Measurements from ENCODE around the gene DLK2. TPM values are rescaled to one million over a fixed set of nuclear protein-coding genes. Genes with fewer than 3 reads are reported as not detected.
"Not testable (repeated sequence)": the region's sequence is repeated elsewhere in the genome, so short reads cannot be mapped to it uniquely, and the experiment has no call there.

The DLK2 gene
- total and polyA plus RNA-seq, 12 donors: 0.28 to 5.1 (median 1.8) TPM; not detected in 1

DNA sequence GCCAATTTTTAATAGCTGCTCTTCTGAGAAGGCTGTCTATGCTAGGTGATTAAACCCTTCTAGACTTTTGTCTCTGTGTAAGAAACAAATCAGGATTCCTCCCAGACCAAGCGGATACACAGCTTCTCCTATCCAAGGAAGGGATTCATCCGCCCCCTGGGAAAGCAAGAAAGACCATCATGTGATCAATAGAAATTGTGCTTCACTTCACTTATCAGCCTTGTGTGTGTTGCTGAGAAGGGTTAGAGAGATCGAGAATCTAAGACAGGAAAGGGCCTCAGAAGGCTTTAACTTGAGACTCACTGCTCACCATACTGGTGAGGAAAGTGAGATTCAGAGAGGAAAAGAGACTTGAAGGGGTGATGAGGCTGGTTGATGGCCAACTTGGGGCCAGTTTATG is 26.5 kb downstream of the DLK2 start:
- Histone ChIP-seq H3K36me3 (peaks cover 0 to 32% (median 0%) of the 10 kb centered on the region in 9 donors), H3K9me3 (no peaks in the 10 kb centered on the region), H3K27ac (peak overlapping the region in 6 of 10 donors; percentile 86 to 93 (median 90)), H3K4me1 (peaks cover 5 to 32% (median 17%) of the 10 kb centered on the region in 9 donors), H3K27me3 (no peaks in the 10 kb centered on the region), H3K4me3 (peak overlapping the region in 7 of 10 donors; percentile 69 to 85 (median 78))
- intact Hi-C loops (cut with DNase I): loop anchor here in 1 of 10 donors (5.0 kb wide), 1 partner anchor 62 kb away; the partner anchor contains the start of gene ZNF318
- no peak for ATAC-seq
- no peak for TF ChIP-seq CTCF (IDR thresholded peaks at IDR 0.05)
- WGBS, 2 donors: 88 to 91% methylated on average over 3 of the region's 3 CpGs
- DNase-seq: no peak

DNA sequence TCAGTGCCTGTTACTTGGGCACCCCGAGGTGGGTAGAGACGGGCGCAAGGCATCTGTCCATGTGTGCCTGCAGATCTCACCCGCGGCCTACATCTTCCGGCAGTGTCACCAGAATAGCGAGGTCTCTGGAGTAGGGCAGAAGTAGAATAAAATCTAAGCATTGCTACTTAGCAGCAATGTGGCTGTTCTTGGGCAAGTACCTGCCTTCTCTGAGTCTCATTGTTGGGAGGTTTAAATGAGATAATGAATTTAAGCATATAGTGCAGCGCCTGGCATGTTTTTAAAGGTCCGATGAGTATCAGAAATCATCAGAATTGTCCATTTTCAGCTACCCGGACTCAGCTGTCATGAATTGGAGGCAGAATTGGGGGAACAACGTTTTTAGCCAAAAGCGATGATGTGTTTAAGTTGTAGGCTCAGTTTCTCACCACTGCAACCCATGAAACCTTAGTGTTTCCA is 27.2 kb downstream of the DLK2 start:
- intact Hi-C loops (cut with DNase I): loop anchor here in 1 of 10 donors (5.0 kb wide), 1 partner anchor 61 kb away; the partner anchor contains the start of gene ZNF318

GRCh38 chr6:43427406-43428111 is 27.8 kb downstream of the DLK2 start, which contains the start of gene ABCC10:
Gene ABCC10 (plus strand): TSS chr6:43427541. CDS start chr6:43427979, 438 bp downstream.
- Histone ChIP-seq H3K27ac (peak within 1 kb of the TSS; percentile 53 to 93 (median 88)), H3K27me3 (no peaks in the 10 kb centered on the region), H3K4me3 (peak within 1 kb of the TSS; percentile 63 to 85 (median 77)), H3K9me3 (peaks cover 0 to 4% (median 0%) of the 10 kb centered on the region in 11 donors), H3K4me1 (peaks cover 5 to 26% (median 17%) of the 10 kb centered on the region in 9 donors), H3K36me3 (peaks cover 0 to 19% (median 0%) of the 10 kb centered on the region in 9 donors)
- intact Hi-C loops (cut with DNase I): loop anchor here in 3 of 10 donors (2.0 to 5.0 kb wide), 2 partner anchors 59 to 60 kb away; partner anchors contain the start of gene ZNF318 (in 3 of the 3)
- DNase-seq (peak; percentile 95 to 96), ATAC-seq (peak; percentile 98 to 100 (median 98))
- WGBS, 2 donors: 0% methylated on average over 49 of the region's 49 CpGs
- TF ChIP-seq CTCF (IDR thresholded peaks at IDR 0.05): peak; percentile 15 to 74 (median 48)

More for the DNA sequence above, 27.2 kb downstream of the DLK2 start:
- Histone ChIP-seq H3K4me3 (peak overlapping the region; percentile 63 to 85 (median 77)), H3K27me3 (no peaks in the 10 kb centered on the region), H3K4me1 (peaks cover 5 to 26% (median 17%) of the 10 kb centered on the region in 9 donors), H3K9me3 (no peaks in the 10 kb centered on the region), H3K27ac (peak overlapping the region; percentile 53 to 93 (median 88)), H3K36me3 (peaks cover 0 to 25% (median 0%) of the 10 kb centered on the region in 9 donors)
- no peak for TF ChIP-seq CTCF (IDR thresholded peaks at IDR 0.05)
- no peak for ATAC-seq
- 17 to 19% methylated on average over 12 of the region's 12 CpGs for WGBS, 2 donors
- DNase-seq: no peak

- Histone ChIP-seq H3K27me3 (no peaks in the 10 kb centered on the region), H3K9me3 (peaks cover 0 to 7% (median 0%) of the 10 kb centered on the region in 11 donors), H3K36me3 (peaks cover 0 to 13% (median 0%) of the 10 kb centered on the region in 9 donors), H3K4me3 (peak overlapping the region; percentile 63 to 85 (median 77)), H3K4me1 (peaks cover 5 to 26% (median 17%) of the 10 kb centered on the region in 9 donors), H3K27ac (peak overlapping the region; percentile 53 to 93 (median 88))
- 30 to 36% methylated on average over 23 of the region's 23 CpGs for WGBS, 2 donors
- intact Hi-C loops (cut with DNase I): loop anchor here in 3 of 10 donors (2.0 to 5.0 kb wide), 2 partner anchors 58 to 60 kb away; partner anchors contain the start of gene ZNF318 (in 3 of the 3)
- DNase-seq: no peak
- ATAC-seq: peak in 2 of 8 donors; percentile 21 to 38
- TF ChIP-seq CTCF (IDR thresholded peaks at IDR 0.05): no peak
These were observed 28.4 kb downstream of the DLK2 start for GRCh38 chr6:43426928-43427405.

DNA sequence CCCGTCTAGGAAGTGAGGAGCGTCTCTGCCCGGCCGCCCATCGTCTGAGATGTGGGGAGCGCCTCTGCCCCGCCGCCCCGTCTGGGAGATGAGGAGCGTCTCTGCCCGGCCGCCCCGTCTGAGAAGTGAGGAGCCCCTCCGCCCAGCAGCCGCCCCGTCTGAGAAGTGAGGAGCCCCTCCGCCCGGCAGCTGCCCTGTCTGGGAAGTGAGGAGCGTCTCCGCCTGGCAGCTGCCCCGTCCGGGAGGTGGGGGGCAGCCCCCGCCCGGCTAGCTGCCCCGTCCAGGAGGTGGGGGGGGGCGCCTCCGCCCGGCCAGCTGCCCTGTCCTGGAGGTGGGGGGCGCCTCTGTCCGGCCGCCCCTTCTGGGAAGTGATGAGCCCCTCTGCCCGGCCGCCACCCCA is 30.3 kb downstream of the DLK2 start:
- ATAC-seq, DNase-seq, H3K4me3 ChIP-seq, H3K27ac ChIP-seq, H3K9me3 ChIP-seq, H3K36me3 ChIP-seq, H3K27me3 ChIP-seq: not testable (repeated sequence)
- 94 to 97% methylated on average over 6 to 33 of the region's 33 CpGs for WGBS, 2 donors
- intact Hi-C loops (cut with DNase I): loop anchor here in 1 of 10 donors (5.0 kb wide), 1 partner anchor 58 kb away; the partner anchor contains the start of gene ZNF318
- peaks cover 5 to 24% (median 17%) of the 10 kb centered on the region in 9 donors for H3K4me1 ChIP-seq
